IMR-90 (cell line): ENCODE measurements around the gene TYSND1. TPM values are rescaled to one million over a fixed set of nuclear protein-coding genes. Genes with fewer than 3 reads are reported as not detected.

ENCODE experiments used
- ATAC-seq: fragments of 200-7000 bp; cut with Tn5 transposase; 2 replicates; pipeline ENCODE4 v1.9.1; 2020; ENCODE audit warnings: low read depth, mild to moderate bottlenecking, moderate library complexity
- BruUV-seq: library from RNA; stranded (reverse); fragments of 400-500 nt; replicated peaks from 2 replicates; lab custom pipeline; 2021; lab: Mats Ljungman, UMichigan
- CTCF ChIA-PET: fragments of 300-600 bp; formaldehyde crosslinking; extraction: SDS; loops from one replicate; lab custom pipeline; 2021; ENCODE audit warnings: antibody characterized with exemption; lab: Yijun Ruan, JAX
- POLR2A ChIA-PET: fragments of 300-600 bp; sonication (Branson Sonifier 250); formaldehyde crosslinking; loops from one replicate; lab custom pipeline; 2022; ENCODE audit warnings: antibody characterized with exemption; ENCODE audit not compliant: unreplicated experiment; lab: Charles Lee
- DNase-seq: peaks from one replicate; pipeline ENCODE4 v3.0.0; 2013
- H2AFZ ChIP-seq: replicated peaks from 2 replicates; pipeline ENCODE3; 2013; ENCODE audit warnings: low read length, mild to moderate bottlenecking; ENCODE audit not compliant: poor library complexity
- H2AK5ac ChIP-seq: 2 replicates; pipeline ENCODE4 v1.6.1; 2013; ENCODE audit warnings: low read depth, low read length, inconsistent platforms
- H2AK9ac ChIP-seq: replicated peaks from 2 replicates; pipeline ENCODE3; 2013; ENCODE audit warnings: mild to moderate bottlenecking, low read depth, low read length, moderate library complexity; ENCODE audit not compliant: poor library complexity
- H2BK120ac ChIP-seq: 2 replicates; pipeline ENCODE4 v1.6.1; 2013; ENCODE audit warnings: low read depth, low read length, inconsistent platforms
- H2BK15ac ChIP-seq: 3 replicates; pipeline ENCODE4 v1.6.1; 2013; ENCODE audit warnings: low read depth, low read length, inconsistent platforms
- H2BK20ac ChIP-seq: 2 replicates; pipeline ENCODE4 v1.6.1; 2013; ENCODE audit warnings: low read depth, mild to moderate bottlenecking, inconsistent platforms, low read length, moderate library complexity
- H2BK5ac ChIP-seq: 2 replicates; pipeline ENCODE4 v1.6.1; 2013; ENCODE audit warnings: mild to moderate bottlenecking, low read depth, low read length, inconsistent platforms; ENCODE audit not compliant: poor library complexity, severe bottlenecking
- H3K14ac ChIP-seq: replicated peaks from 2 replicates; pipeline ENCODE4 v1.6.1; 2013; ENCODE audit warnings: low read depth, low read length, inconsistent platforms
- H3K18ac ChIP-seq: 2 replicates; pipeline ENCODE4 v1.6.1; 2013; ENCODE audit warnings: low read depth, low read length, control low read depth
- H3K23ac ChIP-seq: 2 replicates; pipeline ENCODE4 v1.6.1; 2013; ENCODE audit warnings: low read depth, low read length, inconsistent platforms
- H3K27ac ChIP-seq: 2 replicates; pipeline ENCODE4 v1.5.1; 2013; ENCODE audit warnings: mild to moderate bottlenecking, control low read depth, low read length; ENCODE audit not compliant: insufficient read depth
- H3K27me3 ChIP-seq: 2 replicates; pipeline ENCODE4 v1.6.1; 2013; ENCODE audit warnings: low read length; ENCODE audit not compliant: control insufficient read depth, insufficient read depth
- H3K36me3 ChIP-seq: 2 replicates; pipeline ENCODE4 v1.6.1; 2013; ENCODE audit warnings: low read length, mixed read lengths; ENCODE audit not compliant: control insufficient read depth, insufficient read depth
- H3K4ac ChIP-seq: 2 replicates; pipeline ENCODE4 v1.6.1; 2013; ENCODE audit warnings: low read depth, low read length, inconsistent platforms
- H3K4me1 ChIP-seq: 2 replicates; pipeline ENCODE4 v1.6.1; 2013; ENCODE audit warnings: low read length, mixed read lengths; ENCODE audit not compliant: control insufficient read depth, insufficient read depth
- H3K4me2 ChIP-seq: 2 replicates; pipeline ENCODE4 v1.6.1; 2013; ENCODE audit warnings: low read depth, mild to moderate bottlenecking, control low read depth, low read length, moderate library complexity
- H3K4me3 ChIP-seq: 2 replicates; pipeline ENCODE4 v1.5.1; 2013; ENCODE audit warnings: low read depth, mild to moderate bottlenecking, control low read depth, low read length, moderate library complexity; ENCODE audit not compliant: insufficient read depth
- H3K56ac ChIP-seq: 2 replicates; pipeline ENCODE4 v1.6.1; 2013; ENCODE audit warnings: low read length, inconsistent platforms; ENCODE audit not compliant: insufficient read depth; ENCODE audit errors: extremely low read depth
- H3K79me1 ChIP-seq, 2 experiments: 2 replicates each; pipeline ENCODE4 v1.6.1; 2013; ENCODE audit warnings: low read length in 2 of 2, inconsistent platforms in 1 of 2, low read depth in 1 of 2
- H3K9ac ChIP-seq: 2 replicates; pipeline ENCODE4 v1.6.1; 2013; ENCODE audit warnings: low read depth, low read length, control low read depth
- H3K9me1 ChIP-seq: 2 replicates; pipeline ENCODE4 v1.6.1; 2013; ENCODE audit warnings: low read length, inconsistent platforms; ENCODE audit not compliant: insufficient read depth
- H3K9me3 ChIP-seq: 2 replicates; pipeline ENCODE4 v1.6.1; 2013; ENCODE audit warnings: low read length; ENCODE audit not compliant: control insufficient read depth, insufficient read depth
- H4K20me1 ChIP-seq: 2 replicates; pipeline ENCODE4 v1.6.1; 2013; ENCODE audit warnings: low read length, inconsistent platforms; ENCODE audit not compliant: insufficient read depth
- H4K5ac ChIP-seq: 2 replicates; pipeline ENCODE4 v1.6.1; 2013; ENCODE audit warnings: mild to moderate bottlenecking, low read depth, low read length, control low read depth
- H4K8ac ChIP-seq, 2 experiments: 2 replicates each; pipeline ENCODE4 v1.6.1; 2013; ENCODE audit warnings: low read depth in 2 of 2, low read length in 2 of 2, control low read depth in 1 of 2, inconsistent platforms in 1 of 2
- H4K91ac ChIP-seq: 2 replicates; pipeline ENCODE4 v1.6.1; 2013; ENCODE audit warnings: low read depth, low read length, inconsistent platforms; ENCODE audit not compliant: insufficient read depth
- BHLHE40 ChIP-seq: fragments of 150-350 bp; IDR thresholded peaks from 2 replicates; pipeline ENCODE4 v1.6.1; 2016; ENCODE audit warnings: mild to moderate bottlenecking, low read depth, low read length
- CEBPB ChIP-seq: IDR thresholded peaks from 2 replicates; pipeline ENCODE4 v1.6.1; 2012; ENCODE audit warnings: low read depth, low read length, improper control_type of control experiment
- CHD1 ChIP-seq: IDR thresholded peaks from 2 replicates; pipeline ENCODE4 v1.6.1; 2012; ENCODE audit warnings: low read depth, low read length, improper control_type of control experiment
- CTCF ChIP-seq: conservative IDR thresholded peaks from 2 replicates; pipeline ENCODE4 v1.5.1; 2012; ENCODE audit warnings: mild to moderate bottlenecking, low read depth, low read length, improper control_type of control experiment
- ELK1 ChIP-seq: fragments of 150-350 bp; IDR thresholded peaks from 2 replicates; pipeline ENCODE4 v1.6.1; 2016; ENCODE audit warnings: low read depth, mild to moderate bottlenecking, low read length, moderate library complexity, borderline replicate concordance
- MXI1 ChIP-seq: IDR thresholded peaks from 2 replicates; pipeline ENCODE4 v1.6.1; 2012; ENCODE audit warnings: low read depth, mild to moderate bottlenecking, low read length, moderate library complexity, borderline replicate concordance
- NFE2L2 ChIP-seq: fragments of 150-350 bp; IDR thresholded peaks from 2 replicates; pipeline ENCODE4 v1.6.1; 2016; ENCODE audit warnings: low read depth, mild to moderate bottlenecking, low read length
- RCOR1 ChIP-seq: IDR thresholded peaks from 2 replicates; pipeline ENCODE4 v1.6.1; 2012; ENCODE audit warnings: mild to moderate bottlenecking, low read length, improper control_type of control experiment; ENCODE audit not compliant: insufficient replicate concordance
- SMC3 ChIP-seq: fragments of 150-350 bp; IDR thresholded peaks from 2 replicates; pipeline ENCODE4 v1.6.1; 2016; ENCODE audit warnings: low read depth, mild to moderate bottlenecking, antibody characterized with exemption, low read length, moderate library complexity
- USF2 ChIP-seq: fragments of 150-350 bp; IDR thresholded peaks from 2 replicates; pipeline ENCODE4 v1.6.1; 2017; ENCODE audit warnings: mild to moderate bottlenecking, antibody characterized with exemption, low read length, low read depth
- WGBS, 2 experiments: methylation state at CpG; one replicate each; pipeline versions ENCODE4 v1.1.5 to v1.1.7; 2013; ENCODE audit warnings: missing lambda C conversion rate in 2 of 2; ENCODE audit not compliant: insufficient read length in 1 of 2; ENCODE audit errors: extremely low coverage in 2 of 2; 5-methylcytosine and 5-hydroxymethylcytosine counted together
- dilution Hi-C: fragments of 300-500 bp; cut with HindIII; formaldehyde crosslinking; loops from one replicate; pipeline ENCODE4 v1.14.3; 2018; ENCODE audit warnings: low sequenced_read_pairs; ENCODE audit not compliant: unreplicated experiment
- in situ Hi-C: fragments of 300-500 bp; cut with MboI; formaldehyde crosslinking; loops from 3 replicates; pipeline ENCODE4 v1.14.3; 2019; ENCODE audit warnings: low sequenced_read_pairs, inconsistent platforms, mixed read lengths
- intact Hi-C: fragments of 100-400 bp; cut with micrococcal nuclease; formaldehyde crosslinking; loops from 2 replicates; pipeline ENCODE4 v1.10.0; 2022
- polyA plus RNA-seq, 3 experiments: library from polyadenylated mRNA; depleted of rRNA; stranded (reverse); fragments of >200 nt; gene quantifications; 2 replicates each; pipeline ENCODE4 v1.2.3, GENCODE V29; 2012; ENCODE audit warnings: low replicate concordance in 1 of 3
- total RNA-seq: library from RNA; depleted of rRNA; stranded (reverse); fragments of >200 nt; gene quantifications from 2 replicates; pipeline ENCODE4 v1.2.3, GENCODE V29; 2012

The TYSND1 gene
- total and polyA plus RNA-seq, 2 of the 4 experiments (the other 2 are of a cell fraction), result 2.9 to 4.1 TPM

GRCh38 chr10:70178139-70178725 lies 31.7 kb upstream of the TYSND1 start:
- no peak overlapping the region for H2AK9ac ChIP-seq
- H3K56ac ChIP-seq, result no peak overlapping the region
- no peak overlapping the region for H4K8ac ChIP-seq
- H3K14ac ChIP-seq, result no peak overlapping the region
- peaks cover 8% of the 10 kb centered on the region for H3K9me1 ChIP-seq
- H3K4me1 ChIP-seq, result peaks cover 6% of the 10 kb centered on the region
- no peak overlapping the region for H3K4me2 ChIP-seq
- in situ Hi-C loops, result no loop called here
- no peak overlapping the region for H3K18ac ChIP-seq
- H3K27me3 ChIP-seq, result peaks cover 2% of the 10 kb centered on the region; the same call in 1 of the 2 replicates
- no peak overlapping the region for H2AFZ ChIP-seq
- no peak overlapping the region for H3K23ac ChIP-seq
- intact Hi-C loops, result no loop called here
- ChIA-PET POLR2A (no interaction called here), CTCF (no interaction called here)
- dilution Hi-C loops, result no loop called here
- no peak overlapping the region for H2BK120ac ChIP-seq
- no peak overlapping the region for H3K4ac ChIP-seq
- no peak overlapping the region for H4K5ac ChIP-seq
- no peak overlapping the region for H3K9ac ChIP-seq
- 100% methylated on average over 1 of the region's 4 CpGs; no CpG with 5 or more reads in 1 of the 2 experiments for WGBS, 2 experiments
- no TSS peak for BruUV-seq
- no peak overlapping the region for H2AK5ac ChIP-seq
- H2BK15ac ChIP-seq, result no peak overlapping the region
- H2BK5ac ChIP-seq, result no peak overlapping the region
- H3K27ac ChIP-seq, result no peak overlapping the region
- no peak; the same call in 1 of the 2 replicates for ATAC-seq
- DNase-seq, result no peak
- no peak overlapping the region for H3K4me3 ChIP-seq
- H3K9me3 ChIP-seq, result peaks cover 7% of the 10 kb centered on the region
- TF ChIP-seq BHLHE40, result no peak
- no peak for TF ChIP-seq USF2
- no peak for TF ChIP-seq MXI1
- no peak for TF ChIP-seq NFE2L2
- TF ChIP-seq RCOR1, result no peak
- no peak for TF ChIP-seq ELK1
- no peak for TF ChIP-seq CHD1
- TF ChIP-seq CEBPB, result no peak
- no peak for TF ChIP-seq CTCF
- TF ChIP-seq SMC3, result no peak
- no peaks in the 10 kb centered on the region for H3K36me3 ChIP-seq
- no peaks in the 10 kb centered on the region for H4K20me1 ChIP-seq
- no peak overlapping the region for H2BK20ac ChIP-seq
- H3K79me1 ChIP-seq, result no peaks in the 10 kb centered on the region
- H4K91ac ChIP-seq, result no peak overlapping the region
